Activated CD4-positive, alpha-beta T cell treated with anti-CD3 and anti-CD28 coated beads for 36 hours (primary cell): ENCODE data around the gene SOD3. TPM values are rescaled to one million over a fixed set of nuclear protein-coding genes. Genes with fewer than 3 reads are reported as not detected.

Source experiments
- ATAC-seq: fragments of 200-7000 bp; cut with Tn5 transposase; one replicate; pipeline ENCODE4 v1.10.0; 2021; ENCODE audit warnings: mild to moderate bottlenecking, moderate library complexity
- CTCF ChIA-PET: fragments of 350-600 bp; sonication (Branson Sonifier 250); formaldehyde crosslinking; loops from one replicate; lab custom pipeline; 2021; ENCODE audit warnings: antibody characterized with exemption; lab: Charles Lee
- POLR2A ChIA-PET: fragments of 350-600 bp; sonication (Branson Sonifier 250); formaldehyde crosslinking; loops from one replicate; lab custom pipeline; 2021; ENCODE audit warnings: antibody characterized with exemption, inconsistent platforms; lab: Charles Lee
- DNase-seq: peaks from one replicate; pipeline ENCODE4 v3.0.0-alpha.2; 2020
- H3K27ac Mint-ChIP-seq: one replicate; pipeline ENCODE4 v1.8.0; 2021; ENCODE audit warnings: mixed read lengths
- H3K27me3 Mint-ChIP-seq: one replicate; pipeline ENCODE4 v1.8.0; 2021; ENCODE audit warnings: mixed read lengths
- H3K36me3 Mint-ChIP-seq: one replicate; pipeline ENCODE4 v1.8.0; 2021; ENCODE audit warnings: low read depth, mixed read lengths
- H3K4me1 Mint-ChIP-seq: one replicate; pipeline ENCODE4 v1.8.0; 2021; ENCODE audit warnings: mixed read lengths
- H3K4me3 Mint-ChIP-seq: one replicate; pipeline ENCODE4 v1.8.0; 2021; ENCODE audit warnings: mild to moderate bottlenecking, moderate library complexity, mixed read lengths
- H3K9me3 Mint-ChIP-seq: one replicate; pipeline ENCODE4 v1.8.0; 2021; ENCODE audit warnings: low read depth, mixed read lengths
- intact Hi-C, 2 experiments: fragments of 100-400 bp; cut with DNase I in 1 of 2; cut with micrococcal nuclease in 1 of 2; formaldehyde crosslinking; loops; one replicate each; pipeline versions ENCODE4 v1.14.2 to v1.15.1; 2022 to 2024; cut with DNase I, micrococcal nuclease
- total RNA-seq, 2 experiments: library from RNA; stranded (reverse); gene quantifications; one replicate each; pipeline ENCODE4 v1.2.3, GENCODE V29; 2021

Gene SOD3
- total RNA-seq, 2 experiments from 2014 or later: not detected

GRCh38 chr4:24768006-24768405, 27.4 kb upstream of the SOD3 start:
- no peak overlapping the region for H3K4me3 Mint-ChIP-seq
- DNase-seq (no peak), ATAC-seq (no peak)
- H3K27me3 Mint-ChIP-seq: peaks cover 8% of the 10 kb centered on the region
- peaks cover 8% of the 10 kb centered on the region for H3K4me1 Mint-ChIP-seq
- H3K36me3 Mint-ChIP-seq: no peaks in the 10 kb centered on the region
- H3K9me3 Mint-ChIP-seq: no peaks in the 10 kb centered on the region
- CTCF ChIA-PET: no interaction called here
- POLR2A ChIA-PET: no interaction called here
- no peak overlapping the region for H3K27ac Mint-ChIP-seq
- intact Hi-C loops: no loop called here

- ChIA-PET POLR2A (no interaction called here), CTCF (no interaction called here)
- DNase-seq (no peak), ATAC-seq (no peak)
- Mint-ChIP-seq H3K27ac (no peak overlapping the region), H3K27me3 (peaks cover 8% of the 10 kb centered on the region), H3K9me3 (no peaks in the 10 kb centered on the region), H3K4me1 (peaks cover 8% of the 10 kb centered on the region), H3K36me3 (no peaks in the 10 kb centered on the region), H3K4me3 (no peak overlapping the region)
- intact Hi-C loops: no loop called here
Measured at GRCh38 chr4:24768604-24769003, 26.8 kb upstream of the SOD3 start.

- ATAC-seq: no peak
- Mint-ChIP-seq H3K27me3 (peaks cover 8% of the 10 kb centered on the region), H3K27ac (no peak overlapping the region), H3K9me3 (no peaks in the 10 kb centered on the region), H3K4me3 (no peak overlapping the region), H3K36me3 (no peaks in the 10 kb centered on the region), H3K4me1 (peaks cover 8% of the 10 kb centered on the region)
- ChIA-PET CTCF (interaction anchor here (0.7 kb wide), 1 partner anchor 12 kb away, joined by 3 read pairs; no protein-coding TSS in a partner anchor), POLR2A (no interaction called here)
- no peak for DNase-seq
- intact Hi-C loops: no loop called here
Measured at GRCh38 chr4:24769571-24769970, 25.8 kb upstream of the SOD3 start.

GRCh38 chr4:24770032-24770584, 25.3 kb upstream of the SOD3 start:
- no peak overlapping the region for H3K4me3 Mint-ChIP-seq
- CTCF ChIA-PET: interaction anchor here (0.7 kb wide), 1 partner anchor 12 kb away, joined by 3 read pairs; no protein-coding TSS in a partner anchor

GRCh38 chr4:24770667-24771066, 24.7 kb upstream of the SOD3 start:
- CTCF ChIA-PET: interaction anchor here (0.6 kb wide), 1 partner anchor 1992 kb away, joined by 3 read pairs; no protein-coding TSS in a partner anchor
- POLR2A ChIA-PET: no interaction called here
- H3K4me1 Mint-ChIP-seq: peaks cover 8% of the 10 kb centered on the region

More at GRCh38 chr4:24770032-24770584, 25.3 kb upstream of the SOD3 start:
- H3K36me3 Mint-ChIP-seq: no peaks in the 10 kb centered on the region
- POLR2A ChIA-PET: no interaction called here
- H3K27ac Mint-ChIP-seq: peak overlapping the region; percentile 10
- H3K4me1 Mint-ChIP-seq: peaks cover 8% of the 10 kb centered on the region
- peak; percentile 77 for ATAC-seq
- H3K9me3 Mint-ChIP-seq: no peaks in the 10 kb centered on the region
- peak; percentile 17 for DNase-seq
- peaks cover 8% of the 10 kb centered on the region for H3K27me3 Mint-ChIP-seq
- intact Hi-C loops: no loop called here

GRCh38 chr4:24771241-24771640, 24.1 kb upstream of the SOD3 start:
- ATAC-seq (no peak), DNase-seq (no peak)
- CTCF ChIA-PET: interaction anchor here (0.6 kb wide), 1 partner anchor 1993 kb away, joined by 3 read pairs; no protein-coding TSS in a partner anchor
- Mint-ChIP-seq H3K36me3 (no peaks in the 10 kb centered on the region), H3K4me1 (peaks cover 8% of the 10 kb centered on the region), H3K27me3 (peaks cover 9% of the 10 kb centered on the region), H3K4me3 (no peak overlapping the region), H3K27ac (no peak overlapping the region), H3K9me3 (no peaks in the 10 kb centered on the region)
- intact Hi-C loops: no loop called here
- POLR2A ChIA-PET: no interaction called here

More at GRCh38 chr4:24770667-24771066, 24.7 kb upstream of the SOD3 start:
- intact Hi-C loops: no loop called here
- Mint-ChIP-seq H3K4me3 (no peak overlapping the region), H3K9me3 (no peaks in the 10 kb centered on the region), H3K27me3 (peaks cover 8% of the 10 kb centered on the region), H3K27ac (no peak overlapping the region), H3K36me3 (no peaks in the 10 kb centered on the region)
- ATAC-seq (no peak), DNase-seq (no peak)

- no peak for DNase-seq
- H3K27me3 Mint-ChIP-seq: peaks cover 9% of the 10 kb centered on the region
- intact Hi-C loops: no loop called here
- H3K4me1 Mint-ChIP-seq: peaks cover 8% of the 10 kb centered on the region
- ChIA-PET POLR2A (no interaction called here), CTCF (no interaction called here)
- H3K27ac Mint-ChIP-seq: no peak overlapping the region
- H3K36me3 Mint-ChIP-seq: no peaks in the 10 kb centered on the region
- ATAC-seq: no peak
- H3K9me3 Mint-ChIP-seq: no peaks in the 10 kb centered on the region
- H3K4me3 Mint-ChIP-seq: no peak overlapping the region
Measured at GRCh38 chr4:24772061-24772705, 23.2 kb upstream of the SOD3 start.

GRCh38 chr4:24772952-24773351, 22.4 kb upstream of the SOD3 start:
- Mint-ChIP-seq H3K4me1 (peaks cover 8% of the 10 kb centered on the region), H3K4me3 (no peak overlapping the region), H3K27me3 (peaks cover 8% of the 10 kb centered on the region), H3K9me3 (no peaks in the 10 kb centered on the region), H3K36me3 (no peaks in the 10 kb centered on the region), H3K27ac (no peak overlapping the region)
- DNase-seq (no peak), ATAC-seq (no peak)
- intact Hi-C loops: no loop called here
- ChIA-PET CTCF (no interaction called here), POLR2A (no interaction called here)

GRCh38 chr4:24774452-24774851, 20.9 kb upstream of the SOD3 start:
- Mint-ChIP-seq H3K27ac (no peak overlapping the region), H3K36me3 (no peaks in the 10 kb centered on the region), H3K9me3 (no peaks in the 10 kb centered on the region), H3K4me1 (peaks cover 8% of the 10 kb centered on the region), H3K27me3 (peaks cover 6% of the 10 kb centered on the region), H3K4me3 (no peak overlapping the region)
- POLR2A ChIA-PET: no interaction called here
- ATAC-seq (no peak), DNase-seq (no peak)
- intact Hi-C loops: no loop called here
- CTCF ChIA-PET: interaction anchor here (0.5 kb wide), 1 partner anchor 136 kb away, joined by 3 read pairs; no protein-coding TSS in a partner anchor

GRCh38 chr4:24775032-24775605, 20.3 kb upstream of the SOD3 start:
- CTCF ChIA-PET: no interaction called here

GRCh38 chr4:24775750-24776149, 19.6 kb upstream of the SOD3 start:
- ATAC-seq: no peak
- H3K27ac Mint-ChIP-seq: no peak overlapping the region
- POLR2A ChIA-PET: no interaction called here
- no peak overlapping the region for H3K4me3 Mint-ChIP-seq
- no peaks in the 10 kb centered on the region for H3K9me3 Mint-ChIP-seq
- intact Hi-C loops: no loop called here
- CTCF ChIA-PET: no interaction called here
- H3K4me1 Mint-ChIP-seq: no peaks in the 10 kb centered on the region
- no peak for DNase-seq
- peaks cover 8% of the 10 kb centered on the region for H3K27me3 Mint-ChIP-seq
- no peaks in the 10 kb centered on the region for H3K36me3 Mint-ChIP-seq

More at GRCh38 chr4:24775032-24775605, 20.3 kb upstream of the SOD3 start:
- peaks cover 7% of the 10 kb centered on the region for H3K27me3 Mint-ChIP-seq
- POLR2A ChIA-PET: no interaction called here
- no peak overlapping the region for H3K4me3 Mint-ChIP-seq
- ATAC-seq (no peak), DNase-seq (no peak)
- no peaks in the 10 kb centered on the region for H3K9me3 Mint-ChIP-seq
- no peaks in the 10 kb centered on the region for H3K36me3 Mint-ChIP-seq
- intact Hi-C loops: no loop called here
- no peak overlapping the region for H3K27ac Mint-ChIP-seq
- H3K4me1 Mint-ChIP-seq: peaks cover 2% of the 10 kb centered on the region
